H1 (cell line): ENCODE measurements around the gene GPX7. TPM values are rescaled to one million over a fixed set of nuclear protein-coding genes. Genes with fewer than 3 reads are reported as not detected.

Experiments
- BACH1 ChIP-seq: IDR thresholded peaks from 2 replicates; pipeline ENCODE4 v1.6.1; 2012; ENCODE audit warnings: low read length, improper control_type of control experiment
- BCL11A ChIP-seq, 2 experiments: IDR thresholded peaks; one replicate each; pipeline ENCODE4 v1.6.1; 2011; ENCODE audit warnings: low read depth in 2 of 2, low read length in 2 of 2, mild to moderate bottlenecking in 2 of 2
- CHD7 ChIP-seq: fragments of 300-600 bp; sonication (generic); IDR thresholded peaks from 2 replicates; pipeline ENCODE4 v1.7.1; 2012; ENCODE audit warnings: low read length, moderate library complexity, mild to moderate bottlenecking, inconsistent platforms; ENCODE audit not compliant: insufficient replicate concordance
- GABPA ChIP-seq: IDR thresholded peaks from 2 replicates; pipeline ENCODE4 v1.6.1; 2011; ENCODE audit warnings: mild to moderate bottlenecking, low read length, moderate library complexity, borderline replicate concordance; ENCODE audit not compliant: insufficient read depth
- KDM5A ChIP-seq: fragments of 200-600 bp; IDR thresholded peaks from 2 replicates; pipeline ENCODE4 v1.7.1; 2012; ENCODE audit warnings: mild to moderate bottlenecking, low read length, inconsistent platforms, mixed read lengths
- SP1 ChIP-seq: IDR thresholded peaks from 2 replicates; pipeline ENCODE4 v1.6.1; 2011; ENCODE audit warnings: low read depth, low read length
- SUZ12 ChIP-seq: fragments of 200-600 bp; sonication (generic); IDR thresholded peaks from 2 replicates; pipeline ENCODE4 v1.6.1; 2012; ENCODE audit warnings: mild to moderate bottlenecking, inconsistent platforms, low read length, moderate library complexity, mixed read lengths
- polyA plus RNA-seq, 7 experiments: library from polyadenylated mRNA; depleted of rRNA in 3 of 7; stranded (reverse) in 5 of 7; unstranded in 2 of 7; fragments of >200 nt in 5 of 7; fragments of 200-250 nt in 2 of 7; gene quantifications; 1 replicate in 5 of 7; 2 replicates in 1 of 7; 4 replicates in 1 of 7; pipeline versions ENCODE4 v1.2.1 to v1.2.3, GENCODE V29; 2011 to 2013; ENCODE audit warnings: missing spikeins in 2 of 7, mixed read lengths in 2 of 7
- total RNA-seq: library from RNA; stranded (reverse); fragmentation: NEBNext Ultra II Directional; extraction: Animal tissue kit (Norgen Biotek cat#: 25700); gene quantifications from 2 replicates; pipeline ENCODE4 v1.2.1, GENCODE V29; 2021

GPX7 gene
- total and polyA plus RNA-seq, 2 of the 8 experiments (the other 6 are each of a cell fraction or from before 2014, with no cell fraction given) = 13.0 to 37.5 TPM

- no peak for TF ChIP-seq CHD7
- no peak for TF ChIP-seq GABPA
- no peak for TF ChIP-seq BACH1
- TF ChIP-seq SUZ12 = no peak
- TF ChIP-seq BCL11A (IDR thresholded peaks at IDR 0.05; ENCODE audit: low read depth in 2 of 2, low read length in 2 of 2) = no peak
- no peak for TF ChIP-seq KDM5A
- no peak for TF ChIP-seq SP1
These were observed 39.4 kb upstream of the GPX7 start (continued) for GRCh38 chr1:52562766-52563165.
